Iris pigment epithelial cell (primary cell): ENCODE measurements around the gene VWC2.

Experiments
- DNase-seq: peaks from one replicate; pipeline ENCODE4 v3.0.0-alpha.2; 2011; ENCODE audit warnings: low read depth

The VWC2 gene

DNA sequence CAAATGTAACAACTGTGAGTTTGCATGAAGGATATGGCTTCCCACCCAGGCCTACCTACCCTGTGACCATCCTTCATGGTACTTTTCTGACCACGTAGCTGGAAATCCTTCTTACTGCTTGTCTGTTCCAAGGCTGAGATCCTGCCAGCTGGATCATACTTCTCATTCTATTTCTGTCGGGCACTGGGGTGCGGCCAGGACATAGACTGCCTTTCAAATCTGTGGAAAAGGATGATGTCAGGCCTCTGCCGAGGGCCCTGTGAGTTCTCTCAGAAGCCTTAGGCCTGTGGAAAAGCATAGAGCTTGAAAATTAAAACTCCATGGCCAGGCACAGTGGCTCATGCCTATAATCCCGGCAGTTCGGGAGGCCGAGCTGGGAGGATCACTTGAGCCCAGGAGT, 10.0 kb downstream of the VWC2 start:
- no peak for DNase-seq

DNA sequence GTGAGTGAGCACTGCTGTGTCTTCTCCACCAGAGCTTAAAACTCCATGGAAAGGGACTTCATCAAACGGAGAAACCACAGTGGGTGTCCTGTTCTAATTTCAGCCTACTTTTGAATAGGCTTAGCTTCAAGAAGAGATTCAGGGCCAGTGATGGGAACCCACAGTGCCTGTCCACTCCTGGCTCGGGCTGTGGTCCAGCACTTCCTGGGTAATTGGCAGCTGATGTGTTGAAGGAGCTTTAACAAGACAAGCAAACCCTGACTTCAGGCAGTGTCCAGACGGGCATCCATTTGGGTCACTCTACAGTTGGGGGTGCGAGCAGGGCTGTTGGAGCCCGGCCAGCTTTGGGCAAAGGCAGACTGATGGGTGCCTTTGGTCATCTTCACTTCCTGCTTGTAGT, 14.5 kb downstream of the VWC2 start:
- DNase-seq = no peak

DNA sequence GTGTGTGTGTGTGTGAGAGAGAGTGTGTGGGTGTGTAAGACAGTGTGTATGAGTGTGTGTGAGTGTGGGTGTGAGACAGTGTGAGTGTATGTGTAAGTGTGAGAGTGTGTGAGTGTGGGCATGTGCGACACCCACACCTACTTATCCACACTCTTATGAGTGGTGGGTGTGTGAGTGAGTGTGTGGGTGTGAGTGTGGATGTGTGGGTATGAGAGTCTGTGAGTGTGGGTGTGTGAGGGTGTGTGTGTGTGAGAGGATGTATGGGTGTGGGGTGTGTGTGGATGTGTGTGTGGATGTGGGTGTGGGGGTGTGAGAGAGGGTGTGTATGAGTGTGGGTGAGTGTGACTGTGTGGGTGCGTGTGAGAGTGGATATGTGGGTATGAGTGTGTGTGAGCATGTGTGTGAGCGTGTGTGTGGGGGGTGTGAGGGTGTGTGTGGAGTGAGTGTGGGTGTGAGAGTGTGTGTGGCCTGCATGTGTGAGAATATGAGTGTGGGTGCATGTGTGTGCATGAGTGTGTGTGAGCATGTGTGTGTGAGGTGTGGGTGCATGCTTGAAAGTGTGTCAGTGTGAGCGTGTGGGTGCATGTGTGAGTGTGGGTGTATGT, 15.1 kb downstream of the VWC2 start:
- DNase-seq = no peak

DNA sequence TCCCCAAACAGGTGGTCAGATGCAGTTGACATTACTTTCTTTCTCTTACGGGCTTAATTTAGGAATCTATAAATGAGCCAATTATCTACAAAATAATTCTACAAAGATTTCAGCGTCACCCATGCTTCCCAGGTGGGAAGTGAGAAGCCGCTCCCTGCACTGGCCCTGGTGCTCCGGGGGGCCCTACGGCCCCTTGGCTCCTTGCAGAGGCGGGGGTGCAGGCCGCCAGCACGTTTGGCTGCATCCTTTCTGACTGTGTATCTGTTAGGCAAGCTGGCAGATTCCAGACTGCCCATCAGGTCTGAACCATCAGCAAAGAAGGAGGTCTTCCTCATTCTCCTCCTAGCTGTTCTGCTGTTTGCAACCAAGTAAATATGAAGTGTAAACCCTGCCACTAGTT, 16.3 kb downstream of the VWC2 start:
- DNase-seq = no peak

DNA sequence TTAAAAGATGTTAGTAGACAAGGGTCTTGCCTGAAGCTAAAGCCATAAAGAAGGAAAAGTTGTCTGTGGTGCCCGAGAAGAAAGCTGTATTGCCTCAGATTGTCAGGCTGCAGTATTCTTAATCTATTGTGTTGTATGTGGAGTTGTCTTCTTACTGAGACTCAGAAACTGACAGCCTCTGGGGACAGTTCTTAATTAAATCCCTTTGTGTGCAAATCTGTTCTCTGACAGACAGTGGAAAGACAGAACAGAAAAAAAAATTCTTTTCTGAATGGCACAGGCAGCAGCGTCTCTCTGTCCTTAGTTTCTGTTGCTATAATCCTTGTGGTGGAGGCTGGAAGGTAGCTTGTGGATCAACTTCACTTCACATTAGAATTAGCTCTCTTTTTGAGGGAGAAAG, 16.8 kb downstream of the VWC2 start:
- no peak for DNase-seq

DNA sequence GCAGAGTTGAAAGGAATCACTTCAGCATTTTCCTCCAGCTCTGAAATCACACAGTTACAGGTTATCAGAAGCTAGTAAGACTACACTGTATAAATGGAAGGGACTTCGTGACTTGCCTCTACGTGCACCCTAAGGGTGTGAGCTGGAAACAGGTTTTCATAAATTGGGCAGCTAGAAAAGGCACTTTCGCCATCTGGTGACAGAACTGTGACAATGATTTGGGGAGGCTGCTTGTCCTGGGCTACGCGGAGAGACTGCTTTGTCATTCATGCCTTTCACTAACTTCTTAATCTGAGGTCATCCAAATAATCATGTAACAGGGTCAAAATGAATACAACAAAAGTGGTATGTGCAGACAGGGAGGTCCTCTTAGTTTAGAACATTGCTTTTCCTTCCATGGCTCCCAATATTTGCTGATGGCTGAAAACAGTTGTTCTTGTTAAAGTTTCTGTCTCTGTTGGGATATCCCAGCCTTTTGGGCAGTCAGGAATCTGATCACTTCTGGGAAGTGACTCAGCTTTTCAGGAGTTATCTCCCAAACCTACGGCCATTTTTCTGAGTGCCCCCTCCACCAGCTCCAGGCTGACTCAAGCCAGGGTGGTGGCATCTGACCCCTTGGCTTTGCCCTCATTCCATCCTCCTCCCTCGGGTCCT, 17.8 kb downstream of the VWC2 start:
- DNase-seq = no peak

DNA sequence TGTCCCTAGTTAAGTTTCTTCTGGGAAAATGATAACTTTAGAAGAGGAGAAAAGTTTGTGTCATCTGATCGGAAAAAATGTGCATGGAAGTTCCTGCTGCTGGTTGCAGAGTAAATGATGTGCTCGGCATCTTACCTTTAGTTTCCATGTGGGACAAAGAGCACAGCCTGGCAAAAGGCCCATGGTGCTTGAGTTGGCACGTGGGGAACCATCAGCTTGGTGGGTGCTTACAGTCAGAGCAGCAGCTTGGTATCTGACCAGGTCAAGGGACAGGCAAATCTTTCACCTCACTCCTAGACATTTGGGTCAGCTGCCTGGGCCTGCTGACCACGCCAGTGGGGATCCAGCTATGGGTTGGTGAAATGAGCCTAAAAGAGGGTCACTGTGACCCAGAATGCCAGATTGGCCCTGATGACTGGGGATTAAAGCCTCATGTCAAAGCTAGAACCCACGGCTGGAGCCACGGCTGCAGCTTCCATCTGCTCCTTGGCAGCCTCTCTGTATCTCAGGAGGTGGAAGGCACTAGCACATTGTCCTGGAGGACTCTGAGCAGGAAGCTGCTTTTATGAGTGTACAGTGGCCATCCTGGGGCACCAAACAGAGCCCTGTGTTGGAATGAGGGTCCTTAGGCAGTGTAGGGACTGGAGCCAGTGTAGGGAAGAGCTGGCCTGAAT, 24.7 kb downstream of the VWC2 start:
- DNase-seq = no peak

DNA sequence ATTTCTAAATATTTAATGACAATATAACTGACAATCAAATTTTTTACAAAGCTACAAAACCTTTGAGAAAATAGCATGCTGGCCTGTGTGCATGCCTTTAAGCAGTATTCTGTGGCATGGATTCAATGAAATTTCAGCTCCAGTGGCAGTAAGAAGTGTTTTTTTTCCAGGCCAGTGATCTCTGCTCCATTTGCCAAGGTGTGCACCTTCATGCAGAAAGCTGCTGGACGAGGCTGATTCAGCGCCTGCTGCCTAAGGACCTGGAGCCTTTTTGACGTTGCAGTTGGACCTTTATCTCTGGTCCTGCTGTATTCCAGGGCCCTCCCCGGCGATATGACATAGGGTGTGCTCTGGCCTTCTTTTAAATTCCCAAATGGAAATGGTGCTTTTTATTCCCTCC, 26.6 kb downstream of the VWC2 start:
- no peak for DNase-seq

DNA sequence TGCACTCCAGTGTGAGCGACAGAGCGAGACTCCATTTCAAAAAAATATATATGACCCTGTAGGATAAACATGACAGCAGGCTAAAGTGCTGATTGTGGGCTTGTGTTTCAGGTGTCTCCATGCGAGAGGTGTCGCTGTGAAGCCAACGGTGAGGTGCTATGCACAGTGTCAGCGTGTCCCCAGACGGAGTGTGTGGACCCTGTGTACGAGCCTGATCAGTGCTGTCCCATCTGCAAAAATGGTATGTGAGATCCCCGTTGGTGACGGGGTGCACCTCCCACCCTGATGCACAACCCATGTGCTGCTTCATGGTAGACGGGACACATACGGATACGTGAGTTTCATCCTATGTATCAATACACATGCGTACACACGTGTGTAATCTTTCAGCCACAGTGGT, 29.2 kb downstream of the VWC2 start:
- no peak for DNase-seq

DNA sequence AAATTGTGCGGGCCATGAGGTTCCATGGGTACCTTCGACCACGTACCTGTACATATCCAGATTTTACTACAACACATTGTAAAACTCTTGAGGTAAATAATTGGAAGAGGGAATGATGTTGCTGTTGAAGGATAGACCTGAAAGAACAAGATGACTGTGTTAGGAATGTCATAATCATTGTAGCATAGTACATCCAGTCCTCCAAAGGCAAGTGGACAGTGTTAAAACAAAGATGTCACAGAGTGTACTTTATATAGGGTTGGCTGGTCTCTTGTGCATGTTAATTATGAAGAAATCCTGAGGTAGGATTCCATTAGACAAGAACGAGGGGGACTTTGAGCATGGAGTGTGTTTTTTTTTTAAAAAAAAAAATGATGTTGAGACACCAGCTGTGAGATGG, 30.4 kb downstream of the VWC2 start:
- DNase-seq = no peak

DNA sequence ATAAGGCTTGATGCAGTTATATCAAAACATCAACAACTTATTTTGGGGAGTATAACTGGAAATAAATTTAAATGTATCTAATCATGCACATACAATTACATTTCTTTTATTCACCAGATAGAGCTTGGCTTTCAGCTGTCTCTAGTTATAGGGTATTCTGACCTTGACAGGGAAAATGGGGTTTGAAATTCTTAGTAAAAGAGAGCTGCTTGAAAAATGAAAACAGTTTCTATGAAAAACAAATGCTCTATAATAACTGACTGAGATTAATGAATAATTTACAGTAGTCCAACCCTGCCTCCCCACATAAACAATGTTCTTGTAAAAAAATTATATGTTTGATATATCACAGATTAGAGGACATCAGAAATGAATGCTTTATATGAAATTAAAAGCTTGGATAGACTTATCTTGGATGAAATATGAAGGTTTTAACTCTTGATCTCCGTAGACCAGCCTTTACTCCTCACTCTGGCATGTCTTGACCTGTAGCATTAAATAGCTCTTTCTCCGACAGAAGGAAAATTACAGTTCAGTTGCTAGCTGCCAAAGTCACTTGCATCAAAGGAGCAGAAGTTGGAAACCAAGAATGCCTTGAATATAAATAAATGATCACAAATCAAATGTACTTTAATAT, 32.1 kb downstream of the VWC2 start:
- DNase-seq = no peak

DNA sequence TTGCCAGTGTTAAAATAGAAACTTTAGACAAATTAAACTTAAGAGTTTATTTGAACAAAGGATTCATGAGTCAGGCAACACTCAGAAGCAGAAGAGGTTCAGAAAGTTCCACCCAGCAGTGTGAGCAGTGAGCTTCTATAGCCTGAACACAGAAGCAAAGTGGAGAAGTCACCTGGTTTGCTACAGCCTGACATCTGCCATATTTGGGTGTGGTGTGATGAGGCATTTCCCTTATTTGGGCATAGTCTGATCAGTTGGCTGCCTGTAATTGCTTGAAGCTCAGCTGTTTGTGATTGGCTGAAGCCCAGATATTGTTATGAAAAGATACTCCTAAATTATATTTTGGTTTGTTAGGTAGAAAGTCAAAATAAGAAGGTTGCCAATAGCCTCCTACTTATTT, 39.1 kb downstream of the VWC2 start:
- DNase-seq = no peak

DNA sequence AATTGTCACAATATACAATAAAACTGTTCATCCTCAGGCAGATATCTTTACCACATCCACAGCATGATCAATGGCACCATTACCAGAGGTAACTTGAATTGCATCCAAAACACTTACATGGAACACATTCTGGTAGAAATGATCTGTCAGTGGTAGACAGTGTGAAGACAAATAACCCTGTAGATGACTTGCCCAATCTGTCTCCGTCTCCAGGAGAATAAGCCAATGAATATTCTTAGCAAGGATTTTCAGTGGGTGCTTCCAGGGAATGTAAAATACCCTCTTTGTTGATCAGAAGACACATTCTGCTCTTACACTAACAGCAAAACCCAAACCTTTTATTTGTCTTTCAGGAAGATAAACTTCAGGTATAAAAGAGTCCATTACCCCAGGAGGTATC, 43.8 kb downstream of the VWC2 start:
- no peak for DNase-seq

DNA sequence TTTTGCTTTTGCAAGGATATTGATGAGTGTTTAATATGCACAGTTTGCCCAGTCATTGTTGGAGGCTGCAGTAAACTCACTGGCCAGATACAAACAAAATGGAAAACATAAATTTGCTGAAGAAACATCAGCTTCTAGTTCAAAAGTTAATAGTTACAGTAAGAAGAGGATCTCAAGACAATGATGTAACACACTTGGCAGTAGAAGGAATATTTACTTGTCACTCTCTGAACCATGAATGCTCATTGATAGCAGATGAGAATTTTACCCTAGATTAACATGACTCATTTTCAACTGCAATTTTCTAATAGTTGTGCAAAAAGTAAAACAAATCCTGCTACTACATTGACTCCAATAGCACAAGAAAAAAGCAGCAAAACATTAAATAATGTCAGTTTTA, 47.7 kb downstream of the VWC2 start:
- no peak for DNase-seq

DNA sequence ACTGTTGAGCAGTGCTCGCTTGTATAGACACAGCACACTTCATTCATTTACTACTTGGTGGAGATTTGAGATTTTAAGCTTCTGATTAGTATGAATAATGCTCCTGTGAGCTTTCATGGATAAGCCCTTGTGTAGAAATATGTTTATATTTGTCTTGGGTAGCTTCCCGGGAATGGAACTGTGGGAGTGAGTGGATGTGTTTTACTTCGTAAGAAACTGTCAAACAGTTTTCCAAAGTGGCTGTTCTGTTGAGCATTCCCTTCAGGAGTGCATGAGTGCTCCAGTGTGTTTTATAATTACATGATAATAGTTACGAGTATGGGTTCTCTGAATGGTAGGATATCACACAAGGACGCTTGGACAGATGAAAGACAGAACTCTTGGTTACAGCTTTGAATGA, 49.4 kb downstream of the VWC2 start:
- no peak for DNase-seq

DNA sequence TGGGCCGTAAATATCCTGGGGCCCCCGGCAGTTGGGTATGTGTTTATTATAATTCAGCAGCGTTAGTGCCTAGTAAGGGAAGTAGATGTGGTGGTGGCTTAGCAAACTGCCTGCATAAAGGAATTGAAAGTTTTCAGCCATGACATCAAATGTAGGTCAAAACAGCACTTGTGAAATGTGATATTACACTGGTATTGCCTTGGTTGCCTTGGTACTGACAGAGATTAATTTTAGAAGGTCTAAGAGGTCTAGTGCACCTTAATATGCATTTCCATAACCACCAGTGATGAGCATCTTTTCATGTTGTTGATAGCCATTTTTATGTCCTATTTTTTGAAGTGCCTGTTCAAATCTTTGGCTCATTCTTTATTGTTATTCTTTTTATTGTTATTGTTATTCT, 50.1 kb downstream of the VWC2 start:
- no peak for DNase-seq

DNA sequence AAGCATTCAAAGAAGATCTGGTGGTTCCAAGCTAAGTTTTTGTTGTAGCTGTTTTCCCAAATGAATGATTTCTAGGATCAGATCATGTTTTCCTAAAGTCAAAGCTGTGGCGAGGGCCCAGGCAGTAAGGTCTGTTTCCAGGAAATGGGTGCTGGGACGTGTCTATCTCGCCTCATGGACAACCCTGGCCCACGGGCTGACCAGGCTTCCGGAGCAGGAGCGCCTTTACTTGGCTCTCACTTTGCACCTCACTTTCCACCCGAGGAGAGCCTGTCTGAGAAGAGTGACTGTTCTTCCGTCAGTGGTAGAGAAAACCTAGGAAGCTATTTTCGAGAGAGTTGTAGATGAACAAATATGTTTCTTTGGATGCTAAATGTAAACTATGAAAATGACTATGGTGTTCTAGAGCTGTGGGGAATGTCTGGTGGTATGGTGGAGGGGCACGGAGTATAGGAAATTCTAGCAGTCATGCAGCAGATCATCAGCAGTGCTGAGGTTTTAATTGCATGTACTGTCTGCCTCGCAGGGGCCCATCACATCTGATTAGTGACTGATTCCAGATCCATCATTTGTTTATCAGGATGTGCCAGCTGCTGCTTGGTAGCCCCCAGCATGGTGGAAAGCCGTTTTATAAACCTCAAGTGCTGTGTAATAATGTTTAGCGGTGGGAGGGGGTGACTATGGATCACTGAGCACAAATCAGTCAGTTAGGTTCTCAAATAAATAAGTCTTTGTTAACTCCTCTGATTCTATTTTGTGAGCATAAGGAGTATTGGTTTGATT, 66.6 kb downstream of the VWC2 start:
- no peak for DNase-seq

DNA sequence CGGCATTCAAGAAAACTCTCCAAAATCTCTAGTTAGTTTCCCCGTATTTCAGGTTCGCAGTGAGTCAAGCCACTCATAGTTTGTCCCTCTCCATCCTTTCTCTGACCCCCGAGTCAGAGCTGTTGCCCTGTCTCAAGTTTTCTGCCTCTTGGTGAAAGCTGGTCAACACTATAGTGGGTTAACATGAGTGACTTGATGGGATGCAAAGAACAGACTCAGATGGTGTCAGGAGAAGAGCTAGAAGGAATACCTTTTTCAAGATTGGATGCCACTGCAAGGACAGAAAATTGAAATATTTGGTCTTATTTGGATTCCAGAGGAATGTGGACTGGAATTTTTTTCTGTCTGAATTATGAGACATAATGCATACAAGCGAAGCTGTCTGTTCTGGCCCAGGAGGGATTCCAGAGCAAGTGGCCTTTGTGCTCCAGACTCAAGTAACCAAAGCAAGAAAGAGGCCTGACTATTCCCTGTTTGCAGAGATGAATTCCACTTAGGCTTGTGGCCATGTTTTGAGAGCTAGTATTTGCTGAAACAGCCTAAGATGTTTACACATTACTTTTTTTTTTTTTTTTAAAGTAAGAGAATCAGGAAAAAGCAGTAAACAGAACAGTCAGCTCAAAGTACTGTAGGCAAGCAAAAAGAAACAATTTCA, 67.4 kb downstream of the VWC2 start:
- no peak for DNase-seq

DNA sequence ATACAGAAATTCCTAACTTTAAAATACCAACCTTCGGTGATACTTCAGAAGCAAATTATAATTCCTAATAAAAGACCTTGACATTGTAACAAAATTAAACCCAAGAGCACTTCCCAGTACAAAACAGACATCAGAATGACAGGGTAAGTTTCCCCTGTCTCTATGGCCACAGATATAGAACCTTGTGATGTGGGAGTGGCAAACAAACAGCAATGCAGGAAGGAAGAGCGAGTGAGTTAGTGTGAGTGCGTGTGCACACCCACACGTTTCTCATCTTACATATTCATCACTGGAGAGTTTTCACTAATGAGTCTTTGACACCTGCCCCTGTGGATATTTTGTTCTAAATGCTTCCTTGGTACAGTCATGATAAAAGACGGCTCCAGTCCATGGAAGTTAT, 72.2 kb downstream of the VWC2 start:
- no peak for DNase-seq

DNA sequence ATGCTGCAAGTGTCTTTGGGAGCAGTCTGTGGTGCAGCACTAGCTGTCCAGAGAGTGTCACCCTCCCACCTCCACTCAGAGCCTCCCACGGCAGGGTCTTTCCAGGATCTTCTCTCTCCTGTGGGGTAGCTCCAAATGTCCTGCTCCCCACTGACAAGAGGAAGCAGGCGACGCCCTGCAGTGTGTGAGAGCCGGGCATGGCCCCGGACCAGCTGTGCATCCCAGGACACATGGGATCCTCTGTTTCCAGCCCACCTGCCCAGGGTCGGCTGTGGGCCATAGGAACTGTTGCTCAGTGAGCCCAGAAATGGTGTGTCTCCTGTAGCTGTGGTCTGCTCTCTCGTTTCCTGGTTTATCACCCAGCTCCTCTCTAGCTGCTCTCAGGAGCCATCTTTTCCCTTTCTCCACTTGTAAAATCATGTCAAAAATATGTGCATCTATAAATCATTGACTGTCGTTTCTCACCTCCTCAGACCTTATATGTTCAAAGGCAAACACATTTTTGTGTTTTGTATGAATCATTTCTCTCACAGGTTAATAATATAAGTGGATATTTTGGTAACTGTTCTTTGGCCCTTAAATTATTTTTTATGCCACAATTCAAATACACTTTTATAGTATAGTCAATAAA, 74.9 kb downstream of the VWC2 start:
- DNase-seq = no peak

DNA sequence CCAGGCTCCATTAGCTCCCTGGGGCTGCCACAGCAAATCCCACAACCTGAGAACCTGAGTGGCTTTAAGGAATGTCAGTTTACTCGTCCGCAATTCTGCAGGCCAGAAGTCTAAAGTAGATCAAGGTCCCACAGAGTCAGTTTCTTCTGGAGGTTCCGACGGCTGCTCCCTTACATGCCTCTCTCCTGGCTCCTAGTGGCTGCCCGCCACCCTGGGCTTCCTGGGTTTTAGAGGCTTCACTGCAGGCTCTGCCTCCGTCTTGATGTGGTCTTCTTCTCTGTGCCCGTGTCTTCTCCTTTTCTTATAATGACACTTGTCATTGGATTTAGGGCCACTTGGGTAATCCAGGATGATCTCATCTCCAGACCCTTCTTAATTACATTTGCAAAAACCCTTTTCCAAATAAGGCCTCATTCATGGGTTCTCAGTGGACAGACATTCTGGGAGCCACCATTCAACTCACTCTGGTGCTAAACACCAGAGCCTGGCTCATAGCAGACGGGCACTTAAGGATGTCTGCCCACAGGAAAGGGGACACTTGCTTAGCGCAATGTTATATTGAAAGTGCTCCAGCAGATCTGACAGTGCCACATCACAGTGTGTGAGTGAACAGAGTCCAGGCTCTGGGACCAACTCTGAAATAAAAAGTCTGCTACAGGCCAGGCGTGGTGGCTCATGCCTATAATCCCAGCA, 77.6 kb downstream of the VWC2 start:
- no peak for DNase-seq
